ENCODE results near the gene FGGY.
"Not testable (repeated sequence)": the region's sequence is repeated elsewhere in the genome, so short reads cannot be mapped to it uniquely, and the experiment has no call there.

Gene FGGY

DNA sequence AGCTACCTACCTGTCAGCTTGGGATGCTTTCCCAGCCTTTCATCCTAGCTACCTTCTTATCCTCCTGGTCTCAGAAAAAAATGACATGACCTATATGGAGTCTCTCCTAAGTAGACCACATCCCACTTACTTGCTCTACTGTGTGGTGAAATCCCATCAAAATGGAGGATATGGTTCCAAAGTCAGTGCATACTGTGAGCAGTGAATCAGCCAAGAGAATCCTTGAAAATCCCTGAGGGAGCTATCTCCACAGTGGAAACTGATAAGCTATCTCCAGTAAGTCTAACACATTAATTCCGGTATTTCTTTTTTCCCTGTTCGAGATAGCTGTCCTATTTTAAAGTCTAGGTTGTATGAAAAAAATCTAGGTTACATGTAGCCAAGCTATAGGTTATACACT lies 189.7 kb downstream of the FGGY start:
- H3K4me1 ChIP-seq = no peaks in the 10 kb centered on the region; the same call in 1 of the 2 replicates
- TF ChIP-seq, protein P1, sequence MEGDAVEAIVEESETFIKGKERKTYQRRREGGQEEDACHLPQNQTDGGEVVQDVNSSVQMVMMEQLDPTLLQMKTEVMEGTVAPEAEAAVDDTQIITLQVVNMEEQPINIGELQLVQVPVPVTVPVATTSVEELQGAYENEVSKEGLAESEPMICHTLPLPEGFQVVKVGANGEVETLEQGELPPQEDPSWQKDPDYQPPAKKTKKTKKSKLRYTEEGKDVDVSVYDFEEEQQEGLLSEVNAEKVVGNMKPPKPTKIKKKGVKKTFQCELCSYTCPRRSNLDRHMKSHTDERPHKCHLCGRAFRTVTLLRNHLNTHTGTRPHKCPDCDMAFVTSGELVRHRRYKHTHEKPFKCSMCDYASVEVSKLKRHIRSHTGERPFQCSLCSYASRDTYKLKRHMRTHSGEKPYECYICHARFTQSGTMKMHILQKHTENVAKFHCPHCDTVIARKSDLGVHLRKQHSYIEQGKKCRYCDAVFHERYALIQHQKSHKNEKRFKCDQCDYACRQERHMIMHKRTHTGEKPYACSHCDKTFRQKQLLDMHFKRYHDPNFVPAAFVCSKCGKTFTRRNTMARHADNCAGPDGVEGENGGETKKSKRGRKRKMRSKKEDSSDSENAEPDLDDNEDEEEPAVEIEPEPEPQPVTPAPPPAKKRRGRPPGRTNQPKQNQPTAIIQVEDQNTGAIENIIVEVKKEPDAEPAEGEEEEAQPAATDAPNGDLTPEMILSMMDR (IDR thresholded peaks at IDR 0.05; ENCODE audit: low read depth, low read length) = no peak
- no peaks in the 10 kb centered on the region for H3K27me3 ChIP-seq
- no peak overlapping the region for H3K4me3 ChIP-seq (ENCODE audit: low read depth, low read length)
- H3K36me3 ChIP-seq = no peaks in the 10 kb centered on the region
- no peaks in the 10 kb centered on the region for H3K9me3 ChIP-seq
- DNase-seq = no peak

DNA sequence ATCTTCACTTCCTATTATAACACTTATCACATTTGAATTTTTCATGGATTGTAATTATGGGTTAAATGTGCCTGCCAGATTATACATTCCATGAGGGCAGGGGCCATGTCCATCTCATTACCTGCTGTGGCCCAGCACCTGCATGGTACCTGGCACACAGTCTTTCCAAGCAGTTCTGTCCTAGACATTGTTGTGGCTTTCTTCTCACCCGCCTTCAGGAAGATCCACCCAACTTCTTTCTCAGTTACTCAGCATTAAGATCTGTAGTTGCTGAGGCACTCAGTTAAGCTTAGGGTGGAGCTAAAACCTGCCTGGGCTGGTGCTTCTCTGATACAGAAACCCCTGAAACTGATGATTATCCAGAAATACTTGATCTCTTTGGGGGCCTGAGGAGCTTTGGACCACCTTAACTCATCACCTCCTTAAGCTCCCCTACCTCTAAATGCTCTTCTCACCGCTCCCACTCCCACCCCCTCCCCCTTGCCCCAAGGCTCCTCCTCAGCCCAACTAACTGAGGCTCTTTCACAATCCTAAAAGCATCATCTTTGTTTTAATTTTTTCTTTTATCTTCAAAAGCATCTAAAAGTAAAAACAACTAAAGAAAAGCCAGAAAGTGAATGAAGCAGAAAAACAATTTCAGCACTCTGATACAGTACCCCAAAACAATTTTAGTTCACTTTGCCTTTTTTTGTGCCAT lies 190.6 kb downstream of the FGGY start:
- TF ChIP-seq, protein P1 (IDR thresholded peaks at IDR 0.05; ENCODE audit: low read depth, low read length) = no peak
- Histone ChIP-seq H3K36me3 (no peaks in the 10 kb centered on the region), H3K27me3 (no peaks in the 10 kb centered on the region), H3K9me3 (no peaks in the 10 kb centered on the region), H3K4me3 (ENCODE audit: low read depth, low read length) (no peak overlapping the region), H3K4me1 (no peaks in the 10 kb centered on the region; the same call in 1 of the 2 replicates)
- DNase-seq = no peak

DNA sequence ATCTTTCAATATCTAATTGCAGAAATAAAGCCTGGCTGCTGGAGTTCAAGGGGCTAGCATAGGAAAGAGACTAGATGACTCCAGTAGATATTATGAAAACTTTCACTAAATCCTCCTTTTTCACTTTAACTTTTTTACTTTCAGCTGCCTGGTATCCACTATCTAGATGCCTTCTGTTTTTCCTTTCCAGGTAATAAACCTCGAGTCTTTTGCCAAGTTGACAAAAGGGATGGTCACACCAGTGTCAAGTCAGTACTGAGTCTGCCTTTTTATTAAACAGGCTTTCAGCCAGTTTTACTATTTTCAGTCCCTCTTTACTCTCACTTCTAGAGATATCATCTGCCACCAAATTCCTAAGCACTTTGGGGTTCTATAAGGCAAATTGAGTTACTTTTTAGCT lies 195.6 kb downstream of the FGGY start:
- Histone ChIP-seq H3K4me1 (no peaks in the 10 kb centered on the region), H3K4me3 (ENCODE audit: low read depth, low read length) (no peak overlapping the region), H3K36me3 (no peaks in the 10 kb centered on the region), H3K27me3 (no peaks in the 10 kb centered on the region), H3K9me3 (no peaks in the 10 kb centered on the region)
- TF ChIP-seq, protein P1 (IDR thresholded peaks at IDR 0.05; ENCODE audit: low read depth, low read length) = no peak
- no peak for DNase-seq

DNA sequence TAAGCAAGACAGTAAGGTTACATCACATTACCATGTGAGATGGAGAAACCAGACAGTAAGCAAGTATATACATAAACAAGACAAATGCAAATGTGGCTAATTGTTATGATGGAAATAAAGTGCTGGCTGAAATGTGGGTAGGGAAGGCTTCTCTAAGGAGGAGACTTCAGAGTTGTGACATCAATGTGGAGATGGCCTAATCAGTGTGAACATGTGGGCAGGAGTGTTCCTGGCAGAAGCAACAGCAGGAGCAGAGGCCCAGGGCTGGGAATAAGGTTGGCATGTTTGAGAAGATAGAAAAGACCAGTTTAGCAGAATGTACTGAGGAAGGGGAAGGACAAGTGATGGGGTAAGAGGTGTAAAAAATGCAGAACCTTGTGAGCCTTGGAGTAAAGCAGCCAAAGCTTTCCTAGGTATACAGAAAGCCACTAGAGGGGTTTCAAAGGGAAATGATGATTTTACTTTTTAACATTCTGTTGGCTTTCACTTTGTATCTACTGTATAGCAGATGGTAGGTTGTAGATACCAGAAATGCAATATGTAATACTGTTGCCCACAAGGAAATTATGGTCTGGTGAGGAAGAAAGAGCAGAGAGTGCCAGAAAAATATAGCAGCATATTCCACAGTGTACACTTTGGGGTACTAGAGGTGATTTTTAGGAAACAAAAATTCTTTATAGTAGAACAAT lies 197.4 kb downstream of the FGGY start:
- no peaks in the 10 kb centered on the region for H3K27me3 ChIP-seq
- no peak for DNase-seq
- TF ChIP-seq, protein P1 (IDR thresholded peaks at IDR 0.05; ENCODE audit: low read depth, low read length) = no peak
- no peaks in the 10 kb centered on the region for H3K9me3 ChIP-seq
- H3K36me3 ChIP-seq = no peaks in the 10 kb centered on the region
- no peaks in the 10 kb centered on the region for H3K4me1 ChIP-seq
- H3K4me3 ChIP-seq (ENCODE audit: low read depth, low read length) = no peak overlapping the region

DNA sequence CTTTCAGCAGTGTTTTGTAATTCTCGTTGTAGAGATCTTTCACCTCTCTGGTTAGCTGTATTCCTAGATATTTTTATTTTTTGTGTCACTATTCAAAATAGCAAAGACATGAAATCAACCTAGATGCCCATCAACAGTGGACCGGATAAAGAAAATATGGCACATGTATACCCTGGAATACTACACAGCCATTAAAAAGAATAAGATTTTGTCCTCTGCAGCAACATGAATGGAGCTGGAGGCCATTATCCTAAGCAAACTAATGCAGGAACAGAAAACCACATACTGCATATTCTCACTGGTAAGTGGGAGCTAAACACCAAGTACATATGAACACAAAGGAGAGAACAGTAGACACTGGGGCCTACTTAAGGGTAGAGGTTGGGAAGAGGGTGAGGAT lies 199.3 kb downstream of the FGGY start:
- H3K36me3 ChIP-seq = not testable (repeated sequence)

DNA sequence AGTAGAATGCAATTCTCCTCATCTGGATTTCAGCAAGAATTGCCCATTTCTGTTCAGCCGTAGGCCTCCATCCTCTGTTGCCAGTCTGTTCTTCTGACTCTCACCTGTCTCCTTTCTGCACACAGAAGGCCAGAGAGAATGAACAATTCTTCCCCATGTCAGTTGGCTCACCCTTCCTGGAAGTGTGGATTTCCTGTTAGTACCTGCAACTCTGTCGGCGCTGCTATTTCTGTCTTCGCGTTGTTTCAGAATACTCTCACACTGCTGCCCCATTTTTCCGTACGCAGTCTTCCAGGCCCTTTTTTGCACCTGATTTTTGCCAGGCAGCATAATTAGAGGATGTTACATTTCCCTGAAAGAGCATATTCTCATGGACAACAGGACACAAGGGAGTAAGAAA lies 200.7 kb downstream of the FGGY start:
- H3K9me3 ChIP-seq = no peaks in the 10 kb centered on the region; the same call in 1 of the 2 replicates
- H3K27me3 ChIP-seq = no peaks in the 10 kb centered on the region
- no peaks in the 10 kb centered on the region for H3K36me3 ChIP-seq
- TF ChIP-seq, protein P1 (IDR thresholded peaks at IDR 0.05; ENCODE audit: low read depth, low read length) = no peak
- H3K4me3 ChIP-seq (ENCODE audit: low read depth, low read length) = no peak overlapping the region
- no peaks in the 10 kb centered on the region for H3K4me1 ChIP-seq
- DNase-seq = no peak

More for the DNA sequence above, 199.3 kb downstream of the FGGY start:
- not testable (repeated sequence) for DNase-seq; H3K4me1 ChIP-seq; H3K9me3 ChIP-seq; H3K27me3 ChIP-seq; H3K4me3 ChIP-seq (ENCODE audit: low read depth, low read length)
